GM12892 (cell line): Measurements from ENCODE around the gene SLC25A45.

Source experiments
- DNase-seq: peaks from one replicate; pipeline ENCODE4 v3.0.0; 2011; ENCODE audit not compliant: insufficient read length
- FAIRE-seq: peaks from 2 replicates; lab custom pipeline; 2011; peaks lifted over from hg19 to GRCh38; lab: Jason Lieb, UNC
- POLR2A ChIP-seq: IDR thresholded peaks from 2 replicates; pipeline ENCODE4 v1.6.1; 2011; ENCODE audit warnings: low read depth, low read length, control low read depth
- POLR2AphosphoS5 ChIP-seq: IDR thresholded peaks from 2 replicates; pipeline ENCODE4 v1.6.1; 2011; ENCODE audit warnings: low read depth, low read length, control low read depth
- TAF1 ChIP-seq: IDR thresholded peaks from 2 replicates; pipeline ENCODE4 v1.6.1; 2011; ENCODE audit warnings: low read depth, mild to moderate bottlenecking, control low read depth, low read length, borderline replicate concordance

Gene SLC25A45

DNA sequence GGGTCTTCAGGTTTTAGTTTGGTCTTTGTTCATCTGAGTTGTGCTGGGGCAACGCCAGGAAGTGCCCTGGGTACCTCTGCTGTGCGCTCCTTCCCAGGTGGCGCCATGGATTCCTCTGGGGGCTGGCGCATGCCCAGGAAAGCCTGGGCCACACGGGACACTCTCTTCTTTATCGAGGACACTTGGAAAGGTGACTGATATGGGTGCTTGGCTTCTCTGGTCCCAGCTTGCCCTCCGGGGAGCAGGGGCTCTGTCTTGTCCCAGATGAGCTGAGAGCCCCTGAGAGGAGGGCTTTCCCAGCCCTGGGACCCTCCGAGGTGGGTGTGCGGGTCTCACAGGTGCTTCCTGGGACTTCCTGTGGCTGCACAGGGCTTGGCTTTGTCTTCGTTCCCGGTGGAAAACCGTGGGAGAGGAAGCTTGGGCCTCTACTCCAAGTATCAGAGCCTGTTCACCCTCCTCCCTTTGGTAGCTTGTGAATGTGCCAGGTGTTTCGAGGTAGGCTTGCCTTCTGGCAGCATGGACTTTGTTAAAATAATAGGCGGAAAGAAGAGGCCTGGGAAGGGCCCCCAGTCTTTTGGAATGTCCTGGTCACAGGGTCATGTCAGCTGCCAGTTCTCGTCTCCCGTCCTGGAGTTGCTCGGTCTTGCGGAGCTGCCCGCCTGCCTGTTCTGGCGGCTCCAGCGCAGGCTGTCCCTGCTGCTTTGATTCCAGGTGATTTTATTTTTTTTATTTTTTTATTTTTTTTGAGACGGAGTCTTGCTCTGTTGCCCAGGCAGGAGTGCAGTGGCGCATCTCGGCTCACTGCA, 30.0 kb upstream of the SLC25A45 start:
- no peak for FAIRE-seq
- TF ChIP-seq POLR2AphosphoS5 (no peak), POLR2A (no peak), TAF1 (no peak)
- no peak for DNase-seq

DNA sequence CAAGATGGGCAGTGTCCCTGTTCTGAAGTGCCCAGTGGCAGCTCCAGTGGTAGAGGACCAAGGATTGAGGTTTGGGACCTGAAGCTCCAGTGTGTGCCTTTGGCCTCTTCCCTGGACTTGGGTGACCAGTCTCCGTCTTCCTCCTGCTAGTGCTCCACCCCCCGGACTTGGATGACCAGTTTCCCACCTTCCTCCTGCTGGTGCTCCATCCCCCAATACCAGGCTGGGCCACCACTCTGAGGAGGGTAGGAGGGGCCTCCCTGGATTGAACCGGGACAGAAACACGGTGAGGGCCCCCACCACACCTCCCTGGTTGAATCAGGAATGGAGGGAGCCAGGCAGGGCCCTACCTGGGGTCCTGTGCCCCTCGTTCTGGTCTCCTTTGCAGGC, 29.2 kb upstream of the SLC25A45 start:
- no peak for FAIRE-seq
- TF ChIP-seq POLR2AphosphoS5, result no peak
- no peak for TF ChIP-seq TAF1
- no peak for TF ChIP-seq POLR2A
- no peak for DNase-seq

DNA sequence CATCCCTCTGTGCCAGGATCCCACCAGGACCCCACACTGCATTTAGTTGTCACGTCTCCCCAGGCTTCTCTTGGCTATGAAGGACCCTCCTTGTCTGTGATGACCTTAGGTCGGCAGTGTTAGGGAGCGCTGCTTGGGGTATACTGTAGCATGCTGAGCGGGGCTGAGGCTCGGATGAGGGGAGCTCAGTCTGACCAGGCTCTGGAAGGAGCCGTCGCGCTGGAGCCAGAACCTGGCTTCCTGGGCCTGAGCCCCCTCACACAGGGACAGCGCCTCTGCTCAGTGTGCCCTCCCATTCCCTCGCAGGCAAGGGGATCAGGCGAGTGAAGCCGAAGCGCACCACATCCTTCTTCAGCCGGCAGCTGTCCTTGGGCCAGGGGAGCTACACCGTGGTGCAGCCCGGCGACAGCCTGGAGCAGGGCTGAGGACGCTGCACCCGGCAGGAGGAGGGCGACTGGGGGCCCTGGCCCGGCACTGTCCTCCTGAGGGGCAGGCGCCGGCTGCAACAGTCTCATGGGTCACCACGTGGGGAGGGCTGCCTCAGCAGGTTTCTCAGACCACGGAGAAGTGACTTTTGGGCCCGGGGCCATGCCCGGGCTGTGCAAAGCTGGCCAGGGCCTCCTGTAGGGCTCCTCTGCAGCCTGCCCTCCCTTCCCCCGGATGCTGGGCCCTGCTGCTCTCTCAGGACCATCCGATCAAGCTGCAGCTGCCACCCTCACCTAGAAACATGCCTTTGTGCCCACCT, 28.7 kb upstream of the SLC25A45 start:
- FAIRE-seq (no peak), DNase-seq (no peak)
- TF ChIP-seq TAF1 (no peak), POLR2A (no peak), POLR2AphosphoS5 (no peak)

DNA sequence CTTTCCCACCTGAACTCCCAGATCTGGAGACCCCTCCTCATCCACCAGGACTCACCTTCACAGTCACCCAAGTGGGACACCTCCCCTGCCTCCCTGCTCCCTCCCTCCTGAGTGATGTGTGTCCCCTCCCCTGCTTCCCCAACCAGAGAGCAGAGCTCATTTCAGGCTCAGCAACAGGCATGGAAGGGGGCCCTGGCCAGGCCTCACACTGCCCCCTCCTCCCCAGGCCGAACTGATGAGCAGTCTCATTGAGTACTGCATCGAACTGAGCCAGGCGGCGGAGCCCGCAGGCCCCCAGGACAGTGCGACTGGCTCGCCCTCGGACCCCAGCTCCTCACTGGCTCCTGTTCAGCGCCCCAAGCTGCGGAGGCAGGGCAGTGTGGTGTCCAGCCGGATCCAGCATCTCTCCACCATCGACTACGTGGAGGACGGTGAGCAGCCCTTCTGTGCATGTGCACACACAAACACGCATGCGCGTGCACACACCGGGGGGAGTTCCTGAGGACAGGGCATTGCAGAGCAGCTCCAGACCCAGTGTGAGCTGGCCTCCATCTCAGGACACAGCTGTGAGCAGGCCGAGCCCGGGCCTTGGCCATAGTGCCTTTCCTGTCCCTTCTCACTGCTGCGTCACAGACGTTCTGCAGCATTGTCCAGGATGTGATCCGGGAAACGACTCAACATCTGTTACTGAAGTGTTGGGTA, 22.3 kb upstream of the SLC25A45 start:
- no peak for DNase-seq
- no peak for TF ChIP-seq POLR2AphosphoS5
- TF ChIP-seq POLR2A, result no peak
- no peak for TF ChIP-seq TAF1
- no peak for FAIRE-seq

DNA sequence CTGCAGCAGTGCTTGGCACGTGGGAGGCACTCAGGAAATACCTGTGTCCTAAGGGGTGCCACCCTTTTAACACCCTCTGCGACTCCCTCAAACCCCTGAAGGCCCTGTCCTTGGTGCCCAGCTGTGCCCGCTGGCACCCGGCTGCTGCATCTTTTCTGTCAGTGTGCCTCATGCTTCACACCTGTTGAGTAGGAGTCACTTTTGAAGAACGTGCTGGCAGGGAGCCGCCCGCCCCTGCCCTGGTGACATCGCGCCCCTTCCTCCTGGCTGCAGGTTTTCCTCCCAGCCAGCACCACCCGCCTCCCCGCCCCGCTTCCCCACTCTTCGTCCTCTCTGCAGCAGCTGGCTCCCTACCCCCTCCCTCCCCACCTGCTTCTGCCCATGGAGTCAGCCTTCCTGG, 21.8 kb upstream of the SLC25A45 start:
- FAIRE-seq (peak; percentile 74), DNase-seq (no peak)
- TF ChIP-seq POLR2AphosphoS5 (no peak), TAF1 (no peak), POLR2A (no peak)

DNA sequence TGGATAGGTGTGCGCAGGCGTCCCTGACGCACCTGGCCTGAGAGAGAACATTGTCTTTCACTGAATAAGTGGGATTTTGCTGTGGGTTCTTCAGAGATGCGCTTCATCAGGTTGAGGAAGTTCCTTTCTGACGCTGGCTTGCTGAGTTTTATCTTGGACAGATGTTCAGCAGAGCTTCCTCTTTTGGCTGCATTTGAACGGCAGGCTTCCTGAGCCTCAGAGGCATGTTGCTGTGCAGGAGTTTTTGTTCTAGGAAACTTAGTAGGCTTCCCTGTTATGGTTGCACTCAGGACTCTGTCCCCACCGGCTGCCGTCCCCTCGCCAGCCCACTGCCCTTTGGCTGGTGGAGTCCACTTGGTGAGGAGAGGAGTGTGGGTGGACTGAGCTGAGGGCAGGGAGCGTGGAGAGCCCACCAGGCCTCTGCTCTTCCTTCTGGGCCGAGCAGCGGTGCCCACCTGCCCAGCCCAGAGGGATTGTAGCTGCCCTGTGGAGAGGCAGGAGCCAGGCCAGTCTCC, 21.2 kb upstream of the SLC25A45 start:
- DNase-seq, result no peak
- FAIRE-seq, result peak; percentile 90

DNA sequence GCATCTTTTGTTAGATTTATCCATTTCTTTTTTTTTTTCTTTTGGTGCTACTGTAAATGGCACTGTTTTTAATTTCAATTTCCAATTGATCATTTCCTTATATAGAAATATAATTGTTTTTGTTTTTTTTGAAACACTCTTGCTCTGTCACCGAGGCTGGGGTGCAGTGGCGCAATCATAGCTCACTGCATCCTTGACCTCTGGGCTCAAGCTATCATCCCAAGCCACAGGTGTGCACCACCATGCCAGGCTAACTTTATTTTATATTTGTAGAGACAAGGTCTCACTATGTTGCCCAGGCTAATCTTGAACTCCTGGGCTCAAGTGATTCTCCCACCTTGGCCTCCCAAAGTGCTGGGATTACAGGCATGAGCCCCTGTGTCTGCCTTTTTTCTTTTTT, 20.3 kb upstream of the SLC25A45 start:
- no peak for TF ChIP-seq TAF1
- no peak for TF ChIP-seq POLR2A
- TF ChIP-seq POLR2AphosphoS5, result no peak
- FAIRE-seq (no peak), DNase-seq (no peak)

More for the DNA sequence above, 21.2 kb upstream of the SLC25A45 start:
- TF ChIP-seq TAF1 (no peak), POLR2AphosphoS5 (no peak), POLR2A (0 out of 2 replicates have a peak, but pooled peaks have one; percentile 24)

DNA sequence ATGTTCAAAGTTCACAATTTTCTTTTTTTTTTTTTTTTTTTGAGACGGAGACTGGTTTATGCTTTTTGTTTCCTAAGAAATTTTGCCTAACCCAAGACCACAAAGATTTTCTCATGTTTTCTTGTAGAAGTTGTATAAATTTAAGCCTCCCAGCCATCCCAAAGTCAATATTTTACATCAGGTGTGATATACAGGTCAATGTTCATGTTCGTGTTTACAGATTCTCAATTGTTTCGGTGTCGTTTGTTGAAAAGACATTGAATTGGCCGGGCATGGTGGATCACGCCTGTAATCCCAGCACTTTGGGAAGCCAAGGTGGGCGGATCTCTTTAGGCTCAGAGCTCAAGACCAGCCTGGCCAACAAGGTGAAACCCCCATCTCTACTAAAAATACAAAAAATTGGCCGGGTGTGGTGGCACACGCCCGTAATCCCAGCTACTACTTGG, 19.4 kb upstream of the SLC25A45 start:
- no peak for TF ChIP-seq TAF1
- no peak for TF ChIP-seq POLR2AphosphoS5
- no peak for TF ChIP-seq POLR2A
- DNase-seq (no peak), FAIRE-seq (no peak)

DNA sequence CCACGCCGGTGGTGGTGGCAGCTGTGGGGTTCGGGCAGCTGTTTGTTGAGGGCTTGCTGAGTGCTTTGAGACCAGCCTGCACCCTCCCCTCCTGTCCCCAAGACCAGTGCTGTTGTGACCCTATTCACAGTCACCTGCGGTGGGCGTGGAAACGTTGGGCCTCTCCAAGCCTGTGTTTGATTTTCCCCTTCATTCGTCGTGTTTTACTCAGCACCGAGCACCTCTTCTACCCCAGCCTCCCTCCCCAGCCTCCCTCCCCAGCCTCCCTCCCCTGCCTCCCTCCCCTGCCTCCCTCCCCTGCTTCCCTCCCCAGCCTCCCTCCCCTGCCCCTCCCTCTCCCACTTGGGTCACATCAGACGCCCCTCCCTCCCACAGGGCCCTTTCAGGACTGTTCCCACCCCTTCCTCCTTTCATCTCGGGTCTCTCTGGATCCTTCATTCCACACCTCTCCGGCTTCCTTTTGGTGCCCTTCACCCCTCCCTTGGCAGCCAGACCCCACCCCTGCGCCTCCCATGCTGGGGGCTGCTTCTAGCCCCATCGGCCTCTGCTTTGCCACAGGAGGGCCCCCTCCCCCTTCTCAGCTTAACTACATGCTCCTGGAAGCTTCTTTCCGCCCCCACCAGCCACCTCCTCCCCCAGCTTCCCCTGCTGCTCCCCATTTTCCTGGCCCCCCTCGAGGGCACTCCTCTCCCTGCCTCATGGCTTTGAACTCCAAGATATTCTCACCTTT, 18.8 kb upstream of the SLC25A45 start:
- TF ChIP-seq POLR2A (no peak), POLR2AphosphoS5 (no peak), TAF1 (no peak)
- DNase-seq, result no peak
- no peak for FAIRE-seq

DNA sequence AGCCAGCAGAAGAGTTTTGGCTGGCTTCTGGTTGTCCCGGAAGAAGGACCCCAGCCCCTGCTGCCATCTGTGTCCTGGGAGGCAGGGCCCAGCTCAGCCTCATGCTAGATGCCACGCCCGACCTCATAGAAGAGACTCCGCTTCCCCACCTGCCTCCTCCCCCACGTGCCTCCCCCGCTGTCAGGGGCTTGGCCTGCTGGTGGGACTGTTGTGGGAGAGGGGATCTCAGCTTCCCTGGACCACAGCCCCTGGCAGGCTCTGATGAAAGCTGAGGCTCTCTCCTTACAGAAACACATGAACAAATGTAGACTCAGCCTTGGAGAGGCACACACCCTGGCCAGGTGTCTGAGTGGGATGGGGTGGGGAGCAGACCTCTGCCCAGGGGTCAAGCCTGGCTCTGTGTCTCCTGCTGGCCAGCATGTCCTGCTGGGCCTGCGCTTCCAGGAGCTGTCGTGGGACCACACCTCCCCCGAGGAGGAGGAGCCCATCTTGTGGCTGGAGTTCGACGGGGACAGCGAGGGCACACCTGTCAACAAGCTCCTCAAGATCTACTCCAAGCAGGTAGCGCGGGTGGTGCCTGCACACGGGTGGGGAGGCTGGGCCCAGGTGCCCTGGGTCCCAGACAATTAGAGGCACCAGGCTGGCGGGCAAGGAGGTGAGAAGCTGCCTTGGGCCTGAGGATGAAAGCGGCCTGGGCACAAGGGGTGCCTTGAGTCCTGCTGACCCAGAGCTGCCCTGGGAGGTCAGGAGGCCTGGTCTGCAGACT, 18.0 kb upstream of the SLC25A45 start:
- DNase-seq (no peak), FAIRE-seq (no peak)
- TF ChIP-seq TAF1 (no peak), POLR2AphosphoS5 (no peak), POLR2A (no peak)

DNA sequence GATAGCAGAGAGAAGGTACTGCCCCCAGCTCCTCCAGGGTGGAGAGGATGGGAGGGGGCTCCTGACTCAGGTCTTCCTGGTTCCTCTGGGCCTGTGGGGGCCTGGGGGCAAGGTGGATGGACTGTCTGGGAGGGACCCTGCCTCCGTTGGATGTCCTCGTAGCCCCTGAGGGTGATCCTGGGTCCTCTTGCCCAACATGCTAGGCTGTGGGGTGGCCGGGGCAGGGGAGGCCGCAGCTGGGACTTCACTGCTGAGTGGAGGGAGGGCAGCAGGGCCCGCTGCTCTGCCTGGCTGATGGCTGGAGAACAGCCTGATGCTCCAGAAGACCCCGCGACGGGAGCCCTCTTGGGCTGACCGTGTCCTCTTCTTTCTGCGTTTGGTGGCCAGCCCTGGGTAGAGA, 17.4 kb upstream of the SLC25A45 start:
- TF ChIP-seq POLR2AphosphoS5 (no peak), POLR2A (no peak)
- DNase-seq (no peak), FAIRE-seq (no peak)
